Endothelial cell of umbilical vein (primary cell): Measurements from ENCODE around the gene UPF2. TPM values are rescaled to one million over a fixed set of nuclear protein-coding genes. Genes with fewer than 3 reads are reported as not detected.

Experiments
- BruUV-seq: library from RNA; stranded (reverse); fragments of 400-500 nt; replicated peaks from 2 replicates; lab custom pipeline; 2021; lab: Mats Ljungman, UMichigan
- CTCF ChIA-PET: fragments of 300-600, 350-600 bp; sonication (Branson Sonifier 250); formaldehyde crosslinking; loops from one replicate; lab custom pipeline; 2021; ENCODE audit warnings: antibody characterized with exemption, inconsistent platforms; lab: Charles Lee
- POLR2A ChIA-PET: fragments of 300-600, 350-600 bp; sonication (Branson Sonifier 250); formaldehyde crosslinking; loops from one replicate; lab custom pipeline; 2021; ENCODE audit warnings: antibody characterized with exemption, inconsistent platforms; lab: Charles Lee
- DNase-seq: peaks from one replicate; pipeline ENCODE4 v3.0.0-alpha.2; 2011; ENCODE audit warnings: low read depth, low spot score
- FAIRE-seq: peaks from 2 replicates; lab custom pipeline; 2011; peaks lifted over from hg19 to GRCh38; lab: Jason Lieb, UNC
- H2AFZ ChIP-seq: 2 replicates; pipeline ENCODE4 v1.6.0; 2012; ENCODE audit warnings: low read depth, low read length, control low read depth, inconsistent platforms
- H3K27ac ChIP-seq: 2 replicates; pipeline ENCODE4 v1.5.1; 2011; ENCODE audit warnings: low read depth, mild to moderate bottlenecking, control low read depth, low read length, moderate library complexity; ENCODE audit not compliant: insufficient read depth
- H3K27me3 ChIP-seq, 2 experiments: 2 replicates each; pipeline versions ENCODE4 v1.6.0 to v1.6.1; 2011; ENCODE audit warnings: low read length in 2 of 2, mixed read lengths in 1 of 2; ENCODE audit not compliant: control insufficient read depth in 2 of 2, insufficient read depth in 2 of 2
- H3K36me3 ChIP-seq, 2 experiments: 2 replicates in 1 of 2; 3 replicates in 1 of 2; pipeline ENCODE4 v1.5.1; 2011; ENCODE audit warnings: low read length in 2 of 2, mild to moderate bottlenecking in 1 of 2, moderate library complexity in 1 of 2; ENCODE audit not compliant: control insufficient read depth in 2 of 2, insufficient read depth in 2 of 2; ENCODE audit errors: extremely low read depth in 1 of 2
- H3K4me1 ChIP-seq: 3 replicates; pipeline ENCODE4 v1.5.1; 2011; ENCODE audit warnings: mild to moderate bottlenecking, low read length; ENCODE audit not compliant: control insufficient read depth, insufficient read depth; ENCODE audit errors: extremely low read depth
- H3K4me2 ChIP-seq: 2 replicates; pipeline ENCODE4 v1.6.1; 2011; ENCODE audit warnings: low read length, control low read depth, mixed read lengths; ENCODE audit not compliant: insufficient read depth
- H3K4me3 ChIP-seq, 3 experiments: fragments of 200-600 bp in 1 of 3; sonication (generic), shearing (Covaris generic) in 1 of 3; replicated peaks in 1 of 3; 2 replicates each; pipeline ENCODE4 v1.5.1; 2011 to 2016; ENCODE audit warnings: control low read depth in 3 of 3, low read length in 3 of 3, mild to moderate bottlenecking in 2 of 3, inconsistent platforms in 1 of 3, low read depth in 1 of 3, moderate library complexity in 1 of 3; ENCODE audit not compliant: insufficient read depth in 1 of 3
- H3K79me2 ChIP-seq: 2 replicates; pipeline ENCODE4 v1.6.0; 2012; ENCODE audit warnings: low read length, inconsistent platforms; ENCODE audit not compliant: control insufficient read depth, insufficient read depth
- H3K9ac ChIP-seq: replicated peaks from 2 replicates; pipeline ENCODE3; 2011; ENCODE audit warnings: low read length, control low read depth; ENCODE audit not compliant: insufficient read depth; ENCODE audit errors: extremely low read depth
- H3K9me1 ChIP-seq: replicated peaks from 3 replicates; pipeline ENCODE4 v1.6.0; 2011; ENCODE audit warnings: mild to moderate bottlenecking, low read length; ENCODE audit not compliant: control insufficient read depth, insufficient read depth; ENCODE audit errors: extremely low read depth
- H3K9me3 ChIP-seq: replicated peaks from 2 replicates; pipeline ENCODE4 v1.5.1; 2012; ENCODE audit warnings: low read length, inconsistent platforms; ENCODE audit not compliant: control insufficient read depth, insufficient read depth
- H4K20me1 ChIP-seq: replicated peaks from 2 replicates; pipeline ENCODE3; 2011; ENCODE audit warnings: mild to moderate bottlenecking, low read length; ENCODE audit not compliant: control insufficient read depth, insufficient read depth; ENCODE audit errors: extremely low read depth
- CTCF ChIP-seq, 2 donors: IDR thresholded peaks; 1 replicate in 1 of 2; 2 replicates in 1 of 2; pipeline ENCODE4 v1.5.1; 2011; ENCODE audit warnings: low read length in 2 of 2, mild to moderate bottlenecking in 2 of 2, moderate library complexity in 2 of 2, control low read depth in 1 of 2, inconsistent platforms in 1 of 2, low read depth in 1 of 2; ENCODE audit not compliant: insufficient read depth in 1 of 2; ENCODE audit errors: extremely low read depth in 1 of 2
- EZH2 ChIP-seq: IDR thresholded peaks from 2 replicates; pipeline ENCODE4 v1.6.1; 2012; ENCODE audit warnings: borderline replicate concordance, low read depth, mild to moderate bottlenecking, moderate library complexity, low read length, inconsistent platforms; ENCODE audit not compliant: severe bottlenecking
- FOS ChIP-seq: IDR thresholded peaks from 2 replicates; pipeline ENCODE4 v1.6.1; 2011; ENCODE audit warnings: mild to moderate bottlenecking, low read length, moderate library complexity, borderline replicate concordance; ENCODE audit not compliant: insufficient read depth
- GATA2 ChIP-seq: IDR thresholded peaks from 2 replicates; pipeline ENCODE4 v1.7.0; 2011; ENCODE audit warnings: low read depth, mild to moderate bottlenecking, moderate library complexity, mixed read lengths, low read length; ENCODE audit not compliant: insufficient read length, insufficient read depth
- JUN ChIP-seq: IDR thresholded peaks from 2 replicates; pipeline ENCODE4 v1.6.1; 2011; ENCODE audit warnings: borderline replicate concordance, low read depth; ENCODE audit not compliant: insufficient read length, insufficient read depth
- MAX ChIP-seq: IDR thresholded peaks from 2 replicates; pipeline ENCODE4 v1.6.1; 2011; ENCODE audit not compliant: insufficient read depth, insufficient read length
- MYC ChIP-seq: IDR thresholded peaks from one replicate; pipeline ENCODE4 v1.6.1; 2011; ENCODE audit warnings: mild to moderate bottlenecking, low read depth, low read length
- POLR2A ChIP-seq: IDR thresholded peaks from 2 replicates; pipeline ENCODE4 v1.6.1; 2012; ENCODE audit warnings: low read depth, mild to moderate bottlenecking, control low read depth, low read length
- POLR2AphosphoS5 ChIP-seq: IDR thresholded peaks from 2 replicates; pipeline ENCODE4 v1.6.1; 2012; ENCODE audit warnings: low read depth, mild to moderate bottlenecking, control low read depth, low read length, moderate library complexity; ENCODE audit not compliant: insufficient read depth
- dilution Hi-C: fragments of 300-500 bp; cut with MboI; formaldehyde crosslinking; loops from one replicate; pipeline ENCODE4 v1.15.0; 2019; ENCODE audit warnings: low sequenced_read_pairs; ENCODE audit not compliant: extremely low pct_ligation_motif_present
- intact Hi-C: fragments of 100-400 bp; cut with micrococcal nuclease; formaldehyde crosslinking; loops from one replicate; pipeline ENCODE4 v1.10.0; 2022
- polyA plus RNA-seq, 4 experiments: library from polyadenylated mRNA; depleted of rRNA in 3 of 4; stranded (reverse) in 3 of 4; unstranded in 1 of 4; fragments of >200 nt; gene quantifications; 2 replicates each; pipeline versions ENCODE4 v1.2.1 to v1.2.3, GENCODE V29; 2011 to 2012; ENCODE audit warnings: missing spikeins in 1 of 4
- total RNA-seq: library from RNA; stranded (reverse); gene quantifications from 2 replicates; pipeline ENCODE4 v1.2.3, GENCODE V29; 2021

UPF2 gene
- total and polyA plus RNA-seq, 2 donors (not counting 3 experiments of a cell fraction or from before 2014, with no cell fraction given) = 4.8 to 27.7 TPM

- peaks cover 37% of the 10 kb centered on the region for H3K79me2 ChIP-seq
- POLR2A ChIA-PET = no interaction called here
- DNase-seq (no peak), FAIRE-seq (no peak)
- no peak for TF ChIP-seq GATA2
- no peak for TF ChIP-seq CTCF (IDR thresholded peaks at IDR 0.05; ENCODE audit: extremely low read depth in 1 of 2, insufficient read depth in 1 of 2, low read depth in 1 of 2, low read length in 2 of 2)
- no peak for TF ChIP-seq JUN
- TF ChIP-seq EZH2 = no peak
- dilution Hi-C loops (no loop called here), intact Hi-C loops (no loop called here)
- no peaks in the 10 kb centered on the region for H3K9me1 ChIP-seq
- H4K20me1 ChIP-seq = no peaks in the 10 kb centered on the region
- H3K9ac ChIP-seq = no peak overlapping the region
- H3K27me3 ChIP-seq = no peaks in the 10 kb centered on the region
- BruUV-seq = no TSS peak
- no peak overlapping the region for H3K4me2 ChIP-seq
- no peak overlapping the region for H2AFZ ChIP-seq
- H3K36me3 ChIP-seq = peaks cover 8 to 14% of the 10 kb centered on the region in 2 experiments
- CTCF ChIA-PET = interaction anchor here (1.6 kb wide), 1 partner anchor 10 kb away, joined by 3 read pairs; no protein-coding TSS in a partner anchor
- no peaks in the 10 kb centered on the region for H3K4me1 ChIP-seq
- H3K9me3 ChIP-seq = no peaks in the 10 kb centered on the region
- H3K4me3 ChIP-seq = no peak overlapping the region
- H3K27ac ChIP-seq = no peak overlapping the region
Observed at GRCh38 chr10:12031404-12031803, 11.2 kb downstream of the UPF2 start.

- no peak overlapping the region for H3K9ac ChIP-seq
- ChIA-PET POLR2A (interaction anchor here (0.5 kb wide), 1 partner anchor 28 kb away, joined by 4 read pairs; no protein-coding TSS in a partner anchor), CTCF (no interaction called here)
- TF ChIP-seq POLR2AphosphoS5 = no peak
- no peak for TF ChIP-seq FOS
- TF ChIP-seq MYC = no peak
- TF ChIP-seq GATA2 = no peak
- no peak for TF ChIP-seq MAX
- no peak for TF ChIP-seq CTCF (IDR thresholded peaks at IDR 0.05; ENCODE audit: extremely low read depth in 1 of 2, insufficient read depth in 1 of 2, low read depth in 1 of 2, low read length in 2 of 2)
- no peak for TF ChIP-seq EZH2
- no peak for TF ChIP-seq JUN
- no peak for TF ChIP-seq POLR2A
- H3K79me2 ChIP-seq = peaks cover 36% of the 10 kb centered on the region
- FAIRE-seq (no peak), DNase-seq (no peak)
- no peaks in the 10 kb centered on the region for H3K9me3 ChIP-seq
- H3K9me1 ChIP-seq = no peaks in the 10 kb centered on the region
- no peaks in the 10 kb centered on the region for H4K20me1 ChIP-seq
- no peaks in the 10 kb centered on the region for H3K4me1 ChIP-seq
- H3K27me3 ChIP-seq = no peaks in the 10 kb centered on the region
- no peak overlapping the region for H3K4me2 ChIP-seq
- dilution Hi-C loops = no loop called here
- H3K4me3 ChIP-seq = no peak overlapping the region
- intact Hi-C loops = no loop called here
- H3K36me3 ChIP-seq = peaks cover 4 to 10% of the 10 kb centered on the region in 2 experiments
- no peak overlapping the region for H3K27ac ChIP-seq
- no TSS peak for BruUV-seq
- no peak overlapping the region for H2AFZ ChIP-seq
Observed at GRCh38 chr10:12027539-12027938, 15.1 kb downstream of the UPF2 start.
